ENCODE data around the gene PLCB4.

Gene PLCB4

GRCh38 chr20:9270831-9271230 is 201.9 kb downstream of the PLCB4 start:
- no peak for DNase-seq (ENCODE audit: low read depth)

- DNase-seq (ENCODE audit: low read depth) = no peak
These were observed 208.1 kb downstream of the PLCB4 start for GRCh38 chr20:9276966-9277468.

DNA sequence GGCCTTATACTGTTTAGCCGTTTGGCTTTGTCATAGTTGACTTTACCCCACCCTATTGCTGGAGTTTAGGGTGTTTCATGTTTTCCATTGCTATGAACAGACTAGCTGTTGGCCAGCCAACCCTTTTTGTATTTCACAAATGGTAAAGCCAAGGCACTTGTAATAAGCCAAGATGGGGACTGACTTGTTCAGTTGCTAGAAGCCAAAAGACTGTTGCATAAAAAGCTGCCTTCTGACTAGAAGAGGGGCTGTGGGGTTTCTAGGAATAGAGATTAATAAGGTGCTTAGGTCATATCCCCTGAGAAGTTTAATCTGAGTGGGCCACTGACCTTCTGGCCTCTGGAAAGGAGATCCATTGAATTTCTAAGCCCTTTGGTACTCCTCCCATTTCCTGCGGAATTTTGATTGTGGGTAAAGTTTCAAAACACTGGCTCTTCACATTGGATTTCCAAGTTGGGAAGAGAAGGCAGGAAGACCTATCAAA is 211.1 kb downstream of the PLCB4 start:
- no peak for DNase-seq (ENCODE audit: low read depth)

- DNase-seq (ENCODE audit: low read depth) = no peak
These were observed 211.8 kb downstream of the PLCB4 start for GRCh38 chr20:9280666-9281065.

DNA sequence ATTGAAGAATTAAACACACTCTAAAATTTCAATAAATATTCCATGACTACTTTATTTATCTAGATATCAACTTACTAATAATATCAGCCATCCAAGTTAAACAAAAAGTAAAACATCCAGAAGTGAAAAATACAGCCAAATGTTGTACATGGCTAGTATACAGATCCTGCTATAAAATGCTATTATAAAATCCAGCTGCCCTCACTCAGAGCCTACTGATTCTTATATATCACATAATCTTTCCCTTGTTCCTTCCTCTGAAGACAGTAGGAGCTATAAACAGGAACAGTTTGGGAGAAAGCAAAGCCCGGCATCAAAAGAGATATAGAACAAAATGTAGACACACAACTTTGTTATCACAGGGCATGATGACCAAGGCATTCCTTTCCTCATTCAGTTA is 212.9 kb downstream of the PLCB4 start:
- no peak for DNase-seq (ENCODE audit: low read depth)

DNA sequence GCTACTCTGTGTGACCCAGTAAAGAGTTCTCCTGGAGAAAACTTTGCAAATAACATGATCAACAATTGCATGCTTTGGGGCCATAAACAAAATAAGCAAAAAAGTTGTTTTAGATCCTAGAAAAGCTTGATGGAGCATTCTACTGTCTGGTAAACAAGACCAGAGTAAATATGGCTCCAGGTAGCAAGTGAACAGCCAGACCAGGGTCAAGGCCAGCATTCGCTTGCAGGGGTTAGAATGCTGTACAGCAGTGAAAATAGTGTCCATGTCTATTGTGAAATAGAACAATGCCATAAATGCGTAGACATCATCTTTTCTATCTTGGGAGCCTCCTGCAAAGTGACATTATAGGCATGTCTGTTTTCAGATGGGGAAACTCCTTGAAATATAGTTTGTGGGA is 216.7 kb downstream of the PLCB4 start:
- no peak for DNase-seq (ENCODE audit: low read depth)

- no peak for DNase-seq (ENCODE audit: low read depth)
These were observed 217.9 kb downstream of the PLCB4 start for GRCh38 chr20:9286501-9287461.

DNA sequence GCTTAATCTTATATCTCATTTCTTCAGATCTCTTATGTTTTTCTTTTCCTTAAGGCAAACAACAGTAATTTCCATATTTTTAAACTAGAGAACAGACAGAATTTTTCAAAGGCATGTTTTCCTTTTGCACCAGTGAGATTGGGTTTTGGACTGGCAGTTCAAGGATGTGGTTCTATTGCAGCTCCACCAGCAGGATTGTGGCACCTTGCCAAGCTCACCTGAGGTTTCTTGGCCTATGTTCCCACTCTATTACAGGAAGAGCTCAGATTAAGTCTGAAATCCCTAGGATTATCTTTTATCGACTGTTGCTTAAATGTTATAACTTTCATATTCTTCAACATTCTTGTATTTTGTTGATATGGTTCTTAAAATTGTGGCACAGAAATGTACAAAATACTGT is 218.9 kb downstream of the PLCB4 start:
- DNase-seq (ENCODE audit: low read depth) = no peak

GRCh38 chr20:9290331-9290730 is 221.4 kb downstream of the PLCB4 start:
- DNase-seq (ENCODE audit: low read depth) = no peak

- DNase-seq (ENCODE audit: low read depth) = no peak
These were observed 224.3 kb downstream of the PLCB4 start for GRCh38 chr20:9293145-9293544.

DNA sequence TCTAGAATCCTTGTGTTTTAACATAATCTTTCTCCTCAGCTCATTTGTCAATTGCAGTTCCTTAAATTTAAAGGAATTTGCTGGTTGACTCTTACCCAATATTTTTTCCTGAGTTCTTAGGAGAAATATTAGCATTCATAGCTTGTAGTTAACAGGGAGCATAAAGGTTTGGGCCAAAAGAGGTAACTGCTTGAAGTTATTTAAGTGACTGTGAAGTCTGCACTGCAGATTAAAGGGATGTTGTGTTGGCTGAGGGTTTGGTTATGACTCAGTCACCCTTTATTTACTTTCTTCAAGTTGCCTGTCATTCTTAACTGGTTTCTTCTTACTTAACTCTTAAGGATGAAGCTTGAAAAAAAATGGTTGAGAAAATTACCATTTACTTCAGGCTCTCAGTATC is 225.2 kb downstream of the PLCB4 start:
- DNase-seq (ENCODE audit: low read depth) = no peak

DNA sequence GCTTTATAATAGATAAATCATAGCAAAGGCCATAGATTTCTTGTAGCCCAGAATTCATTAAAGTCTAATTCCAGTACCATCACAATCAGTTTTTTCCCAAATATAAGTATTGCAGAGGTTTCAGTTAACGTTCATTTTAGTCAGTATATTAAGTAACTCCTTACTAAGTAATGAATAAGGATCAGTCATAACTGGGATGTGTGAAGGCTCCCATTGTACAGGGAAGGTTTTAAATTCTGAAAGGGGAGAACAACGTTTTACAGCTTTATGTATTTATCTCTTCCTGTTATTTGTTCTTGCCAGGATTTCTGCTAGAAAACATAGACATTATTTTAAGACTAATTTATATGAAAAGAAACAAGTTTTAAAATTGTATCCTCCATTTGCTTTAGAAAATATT is 230.0 kb downstream of the PLCB4 start:
- no peak for DNase-seq (ENCODE audit: low read depth)

- DNase-seq (ENCODE audit: low read depth) = no peak
These were observed 231.2 kb downstream of the PLCB4 start for GRCh38 chr20:9300080-9300479.

DNA sequence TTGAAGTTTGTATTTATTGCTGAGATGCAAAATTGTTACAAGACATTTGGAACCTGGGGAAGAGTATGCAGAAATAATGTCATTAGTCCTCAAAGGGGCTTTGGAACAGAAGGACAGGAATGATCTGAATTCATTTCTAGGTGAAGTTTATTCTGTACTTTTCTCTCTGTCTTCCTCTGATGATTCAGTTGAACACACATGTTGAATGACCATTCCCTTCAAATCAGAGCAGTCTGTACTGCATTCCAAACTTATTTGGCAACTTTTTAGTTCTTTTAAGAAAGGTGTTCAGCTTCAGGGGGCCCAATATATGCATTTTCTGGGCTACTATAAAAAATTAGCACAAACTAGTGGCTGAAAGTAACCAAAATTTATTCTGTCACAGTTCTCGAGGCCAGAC is 231.6 kb downstream of the PLCB4 start:
- DNase-seq (ENCODE audit: low read depth) = no peak

DNA sequence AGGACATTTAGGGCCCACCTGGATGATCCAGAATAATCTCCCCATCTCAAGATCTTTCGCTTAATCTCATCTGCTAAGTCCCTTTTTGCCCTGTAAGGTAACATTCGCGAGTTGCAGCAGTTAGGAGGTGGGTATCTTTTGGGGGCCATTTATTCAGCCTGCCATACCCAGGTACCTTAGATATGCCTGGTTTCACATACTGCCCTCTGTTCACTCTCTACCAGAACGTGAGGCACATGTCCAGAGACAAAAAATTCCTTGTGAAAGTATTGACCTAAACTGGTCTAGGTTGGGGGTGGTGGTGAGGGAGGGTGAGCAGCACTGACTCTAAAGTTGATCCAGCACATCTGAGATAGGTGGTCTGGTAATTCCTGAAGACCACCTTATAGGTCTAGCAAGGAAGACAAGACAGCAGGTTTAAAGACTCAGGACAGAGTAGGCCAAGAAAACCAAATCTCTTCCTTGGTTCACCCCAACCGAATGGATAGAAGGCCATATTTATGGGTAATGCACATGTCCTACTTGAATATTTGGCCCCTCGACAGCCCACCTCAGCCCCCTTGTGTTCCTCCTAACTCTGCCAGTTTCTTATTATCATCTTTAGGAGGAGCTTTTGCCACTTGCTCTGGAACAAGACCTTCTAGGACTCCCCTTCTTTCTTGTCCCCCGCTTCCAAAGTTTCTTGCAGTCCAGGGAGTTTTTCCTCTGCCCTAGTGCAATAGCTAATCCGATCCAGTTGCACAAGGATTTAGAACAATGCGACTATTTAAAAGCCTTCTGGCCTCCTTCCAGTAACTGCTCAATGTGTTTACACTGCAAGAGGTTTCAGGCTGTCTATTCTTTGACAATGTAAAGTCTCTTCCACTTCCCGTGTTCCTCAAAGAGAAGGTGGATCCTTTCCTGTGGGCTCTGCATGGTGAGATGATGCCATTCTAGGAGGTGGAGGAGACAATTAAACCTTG is 232.5 kb downstream of the PLCB4 start:
- no peak for DNase-seq (ENCODE audit: low read depth)

DNA sequence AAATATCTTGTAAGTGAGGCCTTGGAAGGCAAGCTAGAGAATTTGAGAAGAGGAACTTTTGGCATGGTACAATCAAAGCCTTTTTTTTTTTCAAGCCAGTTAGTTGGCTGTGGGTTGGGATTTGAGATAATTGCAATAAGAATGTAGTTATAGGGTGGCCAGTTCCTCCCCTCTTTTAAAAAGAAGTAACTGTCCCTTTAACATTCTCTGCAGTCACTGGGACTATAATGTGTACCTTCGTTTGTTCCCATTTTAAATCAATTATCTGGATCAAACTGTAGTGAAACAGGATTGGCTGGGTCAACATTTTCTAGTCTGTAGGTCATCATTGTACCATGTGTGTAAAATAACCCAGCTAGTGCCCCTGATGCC is 233.2 kb downstream of the PLCB4 start:
- DNase-seq (ENCODE audit: low read depth) = no peak

DNA sequence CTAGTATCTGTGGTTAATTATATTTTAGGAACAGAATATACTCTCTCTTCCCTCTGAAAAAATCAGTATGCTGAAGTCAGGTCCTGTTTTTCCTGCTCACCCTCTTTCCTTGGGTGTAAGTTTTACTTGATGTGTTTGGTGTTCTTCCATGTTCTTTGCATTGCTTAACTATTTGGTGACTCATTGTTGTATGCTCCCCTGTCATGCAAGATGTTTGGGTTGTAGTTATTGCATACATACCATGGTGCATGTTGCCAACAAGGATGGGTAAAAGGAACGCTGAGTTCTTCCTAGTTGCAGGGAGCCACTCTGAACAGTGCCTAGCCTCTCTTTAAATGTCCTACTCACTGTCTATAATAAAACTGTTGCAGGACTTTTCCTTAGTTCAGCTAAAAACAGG is 237.6 kb downstream of the PLCB4 start:
- no peak for DNase-seq (ENCODE audit: low read depth)

- DNase-seq (ENCODE audit: low read depth) = no peak
These were observed 239.2 kb downstream of the PLCB4 start for GRCh38 chr20:9308056-9308455.

- no peak for DNase-seq (ENCODE audit: low read depth)
These were observed 242.2 kb downstream of the PLCB4 start for GRCh38 chr20:9311132-9311531.

DNA sequence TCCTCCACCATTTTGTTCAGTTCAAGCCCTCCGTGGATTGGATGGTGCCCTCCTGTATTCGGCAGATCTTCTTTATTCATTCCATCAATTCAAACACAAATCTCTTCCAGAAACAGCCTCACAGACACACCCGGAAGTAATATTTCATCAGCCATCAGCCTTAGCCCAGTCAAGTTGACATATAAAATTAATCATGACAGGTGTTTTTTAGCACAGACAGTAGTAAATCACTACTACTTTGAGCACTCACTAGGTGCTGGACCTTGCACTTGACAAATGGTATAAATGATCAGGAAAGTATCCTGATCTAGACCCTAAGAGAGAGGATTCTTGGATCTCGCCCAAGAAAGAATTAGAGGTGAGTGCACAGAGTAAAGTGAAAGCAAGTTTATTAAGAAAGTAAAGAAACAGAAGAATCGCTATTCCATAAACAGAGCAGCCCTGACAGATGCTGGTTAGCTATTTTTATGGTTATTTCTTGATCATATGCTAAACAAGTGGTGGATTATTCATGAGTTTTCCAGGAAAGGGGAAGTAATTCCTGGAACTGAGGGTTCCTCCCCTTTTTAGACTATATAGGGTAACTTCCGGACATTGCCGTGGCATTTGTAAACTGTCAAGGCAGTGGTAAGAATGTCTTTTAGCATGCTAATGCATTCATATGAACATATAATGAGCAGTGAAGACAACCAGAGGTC is 250.9 kb downstream of the PLCB4 start:
- DNase-seq (ENCODE audit: low read depth) = no peak

DNA sequence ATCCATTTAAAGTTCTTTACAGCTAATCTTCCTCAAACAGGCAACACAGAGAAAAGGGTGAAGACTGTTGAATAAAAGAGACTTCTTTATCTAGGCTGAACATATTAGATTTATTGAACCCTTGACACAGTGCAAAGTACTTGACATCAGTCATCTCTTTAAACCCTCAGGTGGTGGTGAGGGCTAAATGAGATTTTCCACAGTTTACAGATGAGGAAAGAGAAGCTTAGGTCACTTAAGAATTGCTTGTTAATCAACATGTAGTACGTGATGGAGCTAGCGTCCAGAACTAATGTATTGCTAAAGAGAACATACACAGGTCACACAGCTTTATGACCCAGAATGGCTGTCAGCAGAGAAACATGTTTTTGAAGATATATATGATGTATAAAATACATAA is 252.1 kb downstream of the PLCB4 start:
- DNase-seq (ENCODE audit: low read depth) = no peak

GRCh38 chr20:9322661-9323060 is 253.8 kb downstream of the PLCB4 start:
- no peak for DNase-seq (ENCODE audit: low read depth)
